NCI-H748 (cell line): ENCODE data around the gene ZFAND6.
"Not testable (repeated sequence)": the region's sequence is repeated elsewhere in the genome, so short reads cannot be mapped to it uniquely, and the experiment has no call there.

Experiments
- DNase-seq: peaks from one replicate; lab custom pipeline; 2025; ENCODE audit not compliant: unreplicated experiment; lab: John Stamatoyannopoulos, UW

The ZFAND6 gene

DNA sequence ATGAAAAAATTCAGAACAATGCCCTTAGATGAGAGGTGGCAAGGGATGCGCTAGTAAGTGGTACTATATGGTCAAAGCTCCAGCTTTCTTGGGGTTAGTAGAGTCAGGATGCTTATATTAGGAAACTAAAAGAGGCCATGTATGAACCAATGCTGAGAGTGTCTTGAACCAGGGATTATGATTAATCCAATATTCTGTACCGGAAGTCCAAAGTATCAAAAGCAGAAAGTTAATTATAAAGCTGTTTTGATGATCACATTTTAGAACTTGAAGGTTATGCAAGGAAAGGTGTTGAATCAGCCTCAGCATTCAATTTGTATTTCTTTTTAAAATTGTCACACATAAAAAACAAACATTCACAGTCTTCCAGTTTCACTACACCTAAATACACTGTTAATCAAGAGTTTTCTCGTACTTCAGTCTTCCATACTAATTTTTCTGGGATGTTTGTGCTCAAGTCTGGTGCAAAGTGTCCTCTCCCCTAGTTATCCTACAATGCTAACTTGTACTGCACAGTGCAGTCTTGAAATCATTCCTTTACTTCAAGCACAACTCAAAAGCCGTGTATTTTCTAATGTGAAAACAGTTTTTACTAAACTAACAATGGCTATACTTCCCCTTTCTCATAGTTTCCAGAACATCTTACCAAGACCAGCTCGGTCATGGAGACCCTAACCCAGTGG, 82.6 kb downstream of the ZFAND6 start:
- no peak for DNase-seq

DNA sequence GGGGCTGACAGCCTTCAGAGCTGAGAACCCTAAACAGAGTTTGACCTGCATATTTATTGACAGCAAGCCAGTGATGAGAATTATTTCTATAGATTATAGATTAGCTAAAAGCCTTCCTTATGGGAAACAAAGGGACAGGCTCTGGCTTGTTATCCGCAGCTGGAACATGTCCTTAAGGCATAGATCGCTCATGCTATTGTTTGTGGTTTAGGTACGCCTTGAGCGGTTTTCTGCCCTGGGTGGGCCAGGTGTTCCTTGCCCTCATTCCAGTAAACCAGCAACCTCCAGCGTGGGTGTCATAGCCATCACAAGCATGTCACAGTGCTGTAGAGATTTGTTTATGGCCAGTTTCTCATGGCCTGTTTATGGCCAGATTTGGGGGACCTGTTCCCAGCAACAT, 83.2 kb downstream of the ZFAND6 start:
- no peak for DNase-seq

DNA sequence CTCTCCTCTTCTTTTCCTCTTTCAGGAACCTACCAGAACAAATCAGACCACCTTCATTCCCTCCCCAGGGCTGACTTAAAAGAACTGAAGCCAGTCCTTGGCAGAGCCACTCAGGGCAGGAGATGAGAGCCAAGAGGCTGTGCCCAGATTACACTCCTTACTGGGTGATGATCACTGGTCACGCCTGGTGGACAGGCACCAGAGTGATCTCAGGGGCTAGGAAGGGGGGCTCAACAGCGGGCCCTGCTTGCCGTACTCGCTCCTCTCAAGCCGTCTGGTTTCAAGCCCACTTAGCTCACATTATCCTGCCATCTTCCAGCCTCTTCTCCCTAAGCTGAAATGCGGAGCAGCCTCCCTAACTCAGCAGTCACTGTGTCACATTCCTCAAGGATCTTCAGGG, 91.7 kb downstream of the ZFAND6 start:
- DNase-seq = no peak

DNA sequence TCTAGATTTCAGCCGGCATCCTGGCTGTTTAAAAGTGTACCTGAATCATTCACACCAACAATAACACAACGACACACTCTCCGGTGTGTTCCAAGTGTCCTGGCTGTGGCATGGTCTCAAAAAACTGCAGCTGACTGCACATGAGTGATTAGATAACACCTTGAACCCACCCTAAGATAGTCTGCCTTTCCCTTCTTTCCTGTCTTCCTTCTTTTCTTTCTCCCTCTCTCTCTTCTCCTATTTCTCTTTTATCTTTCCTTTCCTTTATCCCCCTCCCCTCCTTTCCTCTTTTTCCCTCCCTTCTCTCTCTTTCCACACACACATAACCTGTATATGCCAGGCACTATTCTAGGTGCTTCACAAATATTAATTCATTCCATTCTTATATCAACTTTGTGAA, 92.1 kb downstream of the ZFAND6 start:
- no peak for DNase-seq

DNA sequence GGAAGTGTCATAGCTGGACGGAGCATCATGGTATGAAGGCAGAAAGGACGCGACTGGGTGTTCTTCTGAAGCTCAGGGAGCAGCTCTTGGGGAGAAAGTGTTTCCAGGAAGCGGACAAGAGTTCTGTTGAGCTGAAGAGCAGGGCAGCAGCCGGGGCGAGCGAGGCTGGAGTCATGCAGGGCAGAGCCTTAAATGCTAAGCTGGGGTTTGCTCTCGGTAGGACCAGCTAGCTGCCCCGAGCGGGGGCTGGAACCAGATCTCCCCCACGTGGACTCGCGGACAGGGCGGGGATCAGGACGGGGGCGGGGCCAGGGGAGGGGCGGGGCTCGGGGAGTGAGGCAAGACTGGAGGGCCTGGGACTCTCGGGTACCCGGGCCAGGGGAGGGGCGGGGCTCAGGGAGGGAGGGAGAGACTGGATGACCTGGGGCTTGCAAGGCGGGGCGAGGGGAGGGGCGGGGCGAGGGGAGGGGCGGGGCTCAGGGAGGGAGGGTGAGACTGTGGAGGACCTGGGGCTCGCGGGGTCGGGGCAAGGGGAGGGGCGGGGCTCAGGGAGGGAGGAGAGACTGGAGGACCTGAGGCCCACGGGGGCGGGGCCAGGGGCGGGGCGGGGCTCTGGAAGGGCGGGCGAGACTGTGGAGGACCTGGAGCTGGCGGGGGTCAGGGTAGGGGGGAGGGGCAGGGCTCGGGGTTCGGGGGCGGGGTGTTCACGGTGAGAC, 92.9 kb downstream of the ZFAND6 start:
- peak; percentile 83 for DNase-seq

DNA sequence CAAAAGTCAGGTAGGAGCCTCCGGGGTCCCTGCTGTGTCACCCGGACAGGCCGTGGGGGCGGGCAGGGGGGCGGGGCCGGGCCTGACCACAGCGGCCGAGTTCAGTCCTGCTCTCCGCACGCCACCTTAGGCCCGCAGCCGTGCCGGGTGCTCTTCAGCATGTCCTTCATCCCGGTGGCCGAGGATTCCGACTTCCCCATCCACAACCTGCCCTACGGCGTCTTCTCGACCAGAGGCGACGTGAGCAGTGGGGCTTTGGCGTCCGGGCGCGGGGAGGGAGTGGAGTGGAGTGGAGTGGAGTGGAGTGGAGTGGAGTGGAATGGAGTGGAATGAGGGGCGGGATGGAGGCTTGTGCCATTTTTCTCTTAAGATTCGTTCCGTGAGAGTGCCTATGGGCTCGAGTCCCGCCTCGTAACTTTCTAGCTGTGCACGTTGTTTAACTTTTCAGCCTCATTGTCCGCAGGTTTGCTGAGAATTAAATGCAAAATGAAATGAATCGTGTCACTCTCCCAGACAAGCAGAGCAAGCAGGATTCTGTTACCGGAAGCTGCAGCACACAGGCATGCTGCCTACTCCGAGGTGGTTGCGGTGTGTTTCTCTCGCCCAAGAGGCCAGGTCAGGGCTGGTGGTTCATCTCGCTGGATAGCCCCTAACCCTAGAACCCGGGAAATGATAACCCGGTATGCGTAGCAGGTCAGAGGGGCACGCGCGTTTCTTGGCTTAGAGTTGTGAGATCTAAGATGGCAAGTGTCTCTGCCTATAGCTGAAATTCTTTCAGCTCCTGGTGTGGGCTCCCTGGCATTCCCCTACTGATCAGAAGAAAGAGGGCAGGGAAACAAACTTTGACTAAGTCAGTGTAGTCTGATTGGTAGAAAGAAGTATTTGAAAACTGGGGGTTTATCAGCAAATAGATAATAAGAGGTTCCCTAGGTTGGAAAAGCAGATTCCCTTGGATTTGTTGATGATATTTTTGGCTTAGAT, 93.7 kb downstream of the ZFAND6 start, which contains the start of gene FAH:
Gene FAH, plus strand, starts transcription at position 104 of the 981 bp plus-strand sequence. Its CDS starts 56 bp downstream, at position 160.
- DNase-seq = peak; percentile 64

DNA sequence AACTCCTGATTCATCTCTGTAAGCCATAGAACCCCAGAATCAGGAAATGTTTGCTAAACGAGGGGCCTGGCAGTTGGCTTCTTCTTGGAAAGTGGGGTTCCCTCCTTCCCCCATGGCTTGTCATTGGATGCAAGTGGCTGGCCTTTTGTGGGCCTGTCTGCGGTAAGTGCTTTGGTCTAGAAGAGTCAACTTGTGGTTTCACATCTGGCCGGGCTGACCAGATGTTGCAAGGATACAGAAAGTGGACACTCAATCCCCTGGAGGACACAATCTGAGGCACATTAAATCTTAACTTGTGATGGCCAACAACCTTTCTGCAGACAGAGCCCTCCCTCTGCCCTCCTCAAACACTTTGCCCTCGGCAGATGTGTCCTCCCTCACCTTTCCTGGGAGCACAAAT, 94.4 kb downstream of the ZFAND6 start:
- DNase-seq = no peak

DNA sequence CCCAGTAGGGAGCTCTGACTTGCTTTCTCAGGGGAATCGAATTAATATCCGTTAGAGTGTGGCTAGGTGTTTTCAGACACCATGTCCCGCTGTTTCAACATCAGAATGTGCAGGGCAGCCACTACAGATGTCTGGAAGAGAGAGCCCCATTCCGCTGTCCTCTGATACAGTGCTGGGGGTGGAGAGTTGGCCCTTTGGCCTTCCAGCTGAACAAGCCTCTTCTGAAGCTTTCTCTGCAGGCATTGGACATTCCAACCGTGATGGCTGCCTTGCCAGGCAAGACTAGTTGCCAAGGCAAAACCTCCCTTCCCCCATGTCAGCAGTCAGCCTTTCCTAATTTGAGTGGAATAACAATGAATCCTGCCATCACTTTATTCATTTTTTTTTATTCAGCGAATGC, 94.9 kb downstream of the ZFAND6 start:
- DNase-seq = no peak

DNA sequence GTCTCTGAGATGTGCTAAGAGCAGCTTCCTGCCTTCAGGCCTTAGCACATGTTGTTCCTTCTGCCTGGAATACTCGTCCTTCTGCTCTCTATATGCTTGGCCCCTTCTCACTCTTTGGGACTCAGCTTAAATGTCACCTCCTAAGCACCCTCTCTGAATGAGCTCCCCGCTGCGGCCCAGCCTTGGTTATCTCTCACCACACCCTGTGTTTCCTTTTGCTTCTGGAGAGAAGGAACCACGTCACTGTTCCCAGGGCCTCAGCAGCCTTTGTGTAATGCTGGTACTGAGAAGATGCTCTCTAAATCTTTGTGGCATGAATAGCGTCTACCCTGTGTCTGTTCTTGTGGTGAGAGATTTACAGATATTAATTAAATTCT, 95.5 kb downstream of the ZFAND6 start:
- no peak for DNase-seq

DNA sequence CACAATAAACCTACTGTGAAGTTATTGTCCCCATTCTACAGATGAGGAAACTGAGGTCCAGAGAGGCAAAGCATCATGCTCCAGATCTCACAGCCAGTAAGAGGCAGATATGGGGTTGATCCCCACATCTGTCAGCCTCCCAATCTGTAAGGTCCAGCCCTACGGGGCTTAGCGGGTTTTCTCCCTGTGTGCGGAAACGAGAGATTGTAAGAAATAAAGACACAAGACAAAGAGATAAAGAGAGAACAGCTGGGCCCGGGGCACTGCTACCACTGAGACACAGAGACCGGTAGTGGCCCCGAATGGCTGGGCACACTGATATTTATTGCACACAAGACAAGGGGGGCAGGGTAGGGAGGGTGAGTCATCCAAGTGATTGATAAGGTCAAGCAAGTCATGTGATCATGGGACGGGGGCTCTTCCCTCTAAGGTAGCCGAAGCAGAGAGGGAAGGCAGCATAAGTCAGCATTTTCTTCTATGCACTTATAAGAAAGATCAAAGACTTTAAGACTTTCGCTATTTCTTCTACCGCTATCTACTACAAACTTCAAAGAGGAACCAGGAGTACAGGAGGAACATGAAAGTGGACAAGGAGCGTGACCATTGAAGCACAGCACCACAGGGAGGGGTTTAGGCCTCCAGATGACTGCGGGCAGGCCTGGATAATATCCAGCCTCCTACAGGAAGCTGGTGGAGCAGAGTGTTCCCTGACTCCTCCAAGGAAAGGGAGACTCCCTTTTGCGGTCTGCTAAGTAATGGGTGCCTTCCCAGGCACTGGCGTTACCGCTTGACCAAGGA, 96.1 kb downstream of the ZFAND6 start:
- not testable (repeated sequence) for DNase-seq

DNA sequence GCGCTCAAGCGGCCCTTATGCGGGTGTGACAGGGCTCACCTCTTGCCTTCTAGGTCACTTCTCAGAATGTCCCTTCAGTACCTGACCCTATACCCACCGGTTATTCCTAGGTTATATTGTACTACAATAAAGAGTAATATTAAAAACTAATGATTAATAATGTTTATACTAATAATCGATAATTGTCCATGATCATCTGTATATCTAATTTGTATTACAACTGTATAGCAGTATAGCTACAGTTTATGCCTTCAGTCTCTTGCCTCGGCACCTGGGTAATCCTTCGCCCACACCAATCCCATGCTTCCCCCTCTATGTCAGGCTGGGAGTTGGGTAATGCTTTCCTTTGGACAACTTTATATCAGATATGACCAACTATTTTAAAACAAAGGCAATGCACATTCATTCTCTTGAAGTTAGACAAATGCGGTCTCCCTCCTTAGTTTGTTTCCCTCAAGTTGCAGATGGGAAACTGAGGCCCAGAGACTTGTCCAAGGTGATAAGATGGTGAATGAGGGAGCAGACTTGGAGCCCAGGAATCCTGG, 96.8 kb downstream of the ZFAND6 start:
- DNase-seq = no peak

DNA sequence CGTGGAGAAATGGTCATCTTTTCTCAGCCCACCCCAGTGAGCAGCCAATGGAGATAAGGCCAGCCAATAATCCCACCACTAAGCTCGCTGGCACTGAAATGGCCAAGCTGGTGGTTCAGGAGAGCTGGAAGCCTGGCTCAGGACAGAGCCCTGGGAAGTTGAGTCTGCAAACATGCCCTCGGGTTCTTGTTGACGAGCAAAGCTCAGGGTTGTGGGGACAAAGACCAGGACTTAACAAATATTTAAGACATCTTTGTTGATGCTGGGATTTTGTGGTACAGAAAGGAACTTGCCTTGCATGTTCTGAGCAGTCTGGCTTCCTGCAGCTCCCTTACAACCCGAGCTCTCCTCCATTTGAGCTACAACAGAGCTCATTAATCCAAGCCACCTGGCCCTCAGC, 97.7 kb downstream of the ZFAND6 start:
- no peak for DNase-seq

DNA sequence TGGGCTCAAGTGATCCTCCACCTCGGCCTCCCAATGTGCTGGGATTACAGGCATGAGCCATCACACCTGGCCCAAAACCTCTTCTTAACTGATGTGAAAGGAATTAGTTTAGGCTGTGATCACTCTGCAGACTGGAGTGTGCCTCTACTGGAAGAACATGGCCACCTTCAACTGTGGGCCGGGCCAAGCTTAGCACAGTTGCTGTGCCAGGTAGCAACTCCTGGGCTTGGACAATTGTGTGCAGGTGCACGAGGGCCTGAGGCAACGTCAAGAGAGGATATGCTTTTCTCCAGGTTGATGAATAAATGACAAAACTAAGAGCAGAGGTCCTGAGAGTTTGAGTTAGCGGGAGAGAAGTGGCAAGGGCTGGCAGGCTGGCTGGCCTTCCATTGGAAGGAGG, 99.8 kb downstream of the ZFAND6 start:
- no peak for DNase-seq

DNA sequence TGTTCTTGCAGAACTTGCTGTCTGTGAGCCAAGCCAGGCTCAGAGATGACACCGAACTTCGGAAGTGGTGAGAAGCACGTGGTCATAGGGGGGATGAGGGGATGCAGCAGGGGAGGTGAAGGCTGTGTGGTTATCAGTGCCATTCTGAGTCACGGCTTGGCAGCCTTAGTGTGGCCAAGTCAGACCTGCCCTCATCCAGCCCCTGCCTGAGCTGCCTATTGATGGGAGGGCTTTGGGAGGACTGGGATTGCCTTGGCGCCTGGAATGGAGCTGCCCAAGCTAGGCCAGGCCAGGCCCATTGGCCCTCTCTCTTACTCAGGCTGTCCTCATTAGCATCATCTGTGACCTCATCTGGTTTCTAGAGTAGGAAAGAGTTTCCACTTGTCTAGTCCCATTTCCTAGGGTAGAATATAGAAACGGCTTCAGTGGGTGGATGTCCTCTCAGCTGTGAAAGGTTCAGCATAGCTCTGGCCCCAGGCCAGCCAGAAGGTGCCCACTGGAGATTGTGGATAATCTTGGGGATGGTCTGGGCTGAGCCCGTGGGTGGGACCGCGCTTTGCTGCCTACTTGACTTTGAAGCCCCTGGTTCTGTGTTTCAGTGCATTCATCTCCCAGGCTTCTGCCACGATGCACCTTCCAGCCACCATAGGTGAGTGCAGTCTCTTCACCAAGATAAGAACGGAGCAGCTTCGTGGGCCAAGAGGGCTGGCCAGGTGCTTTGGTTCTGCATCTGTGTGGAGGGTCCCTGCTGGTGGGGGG, 100.5 kb downstream of the ZFAND6 start:
- no peak for DNase-seq

DNA sequence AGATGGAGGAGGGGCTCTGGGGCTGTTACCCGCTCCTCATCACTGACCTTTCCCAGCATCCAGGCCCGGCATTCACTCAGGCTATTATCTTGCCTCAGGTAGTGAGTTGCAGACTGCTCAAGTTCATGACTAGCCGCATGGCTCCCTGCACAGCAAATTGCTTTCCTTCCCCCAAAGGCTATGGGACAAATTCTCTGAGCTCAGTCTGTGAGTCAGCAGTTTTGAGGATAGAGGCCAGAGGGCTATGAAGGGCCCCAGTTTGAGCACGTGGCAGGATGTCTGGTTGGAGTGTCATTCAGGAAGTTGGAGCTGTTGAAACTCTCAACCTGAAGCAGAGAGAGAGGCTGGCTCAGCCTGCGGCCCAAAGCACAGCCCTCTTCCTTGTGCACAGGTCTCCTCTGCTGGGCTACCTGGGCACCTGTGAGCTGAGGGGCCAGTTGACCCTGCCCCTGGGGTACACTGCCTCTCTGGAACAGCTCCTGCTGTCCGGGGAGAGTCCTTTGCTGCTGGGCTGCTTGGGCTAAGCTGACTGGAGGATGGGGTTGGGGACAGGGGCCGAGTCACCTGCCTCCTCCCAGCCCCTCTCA, 101.2 kb downstream of the ZFAND6 start:
- no peak for DNase-seq

DNA sequence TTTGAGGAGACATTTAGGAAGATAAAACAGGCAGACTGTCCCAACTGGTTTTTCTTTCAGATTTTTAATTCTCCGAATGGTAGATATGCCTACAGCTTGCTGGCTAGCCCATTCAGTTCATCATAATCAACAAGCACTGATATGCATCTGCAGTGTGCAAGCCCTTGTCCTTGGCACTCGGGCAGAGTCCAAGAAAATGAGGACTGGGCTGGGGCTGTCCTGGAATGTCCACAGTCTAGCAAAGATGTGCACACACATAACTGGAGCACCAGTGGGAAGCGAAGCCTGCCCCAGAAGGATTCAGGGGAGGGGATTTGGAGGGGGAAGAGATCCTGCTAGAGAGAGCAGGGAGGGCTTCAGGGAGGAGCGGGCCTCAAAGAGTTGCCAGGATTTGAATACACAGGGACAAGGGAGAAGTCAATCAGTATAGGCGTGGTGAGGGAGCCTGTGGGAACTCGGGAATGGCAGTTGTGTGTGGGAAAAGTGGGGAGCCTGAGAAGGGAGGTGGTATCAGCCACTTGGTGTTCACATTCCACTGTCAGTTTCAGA, 102.1 kb downstream of the ZFAND6 start:
- DNase-seq = no peak

DNA sequence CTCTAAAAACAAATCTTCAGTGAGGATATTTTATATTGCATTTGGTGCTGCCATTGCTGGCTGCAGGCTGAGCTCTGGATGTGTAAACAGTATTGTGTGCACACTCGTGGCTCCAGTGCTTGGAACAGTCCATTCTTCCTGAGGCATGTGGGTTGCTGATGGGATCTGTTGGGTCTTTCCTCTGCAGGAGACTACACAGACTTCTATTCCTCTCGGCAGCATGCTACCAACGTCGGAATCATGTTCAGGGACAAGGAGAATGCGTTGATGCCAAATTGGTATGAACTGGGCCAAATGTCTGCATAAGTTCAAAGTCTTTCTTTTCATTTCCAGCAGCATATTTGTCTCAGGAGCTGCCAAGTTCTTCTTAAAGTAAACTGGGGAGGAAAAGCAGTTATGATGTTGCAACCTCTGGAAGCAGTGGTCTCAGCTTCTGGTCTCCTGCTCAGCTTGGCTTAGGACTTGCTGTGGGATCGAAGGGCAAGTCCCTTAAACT, 102.6 kb downstream of the ZFAND6 start:
- DNase-seq = no peak

DNA sequence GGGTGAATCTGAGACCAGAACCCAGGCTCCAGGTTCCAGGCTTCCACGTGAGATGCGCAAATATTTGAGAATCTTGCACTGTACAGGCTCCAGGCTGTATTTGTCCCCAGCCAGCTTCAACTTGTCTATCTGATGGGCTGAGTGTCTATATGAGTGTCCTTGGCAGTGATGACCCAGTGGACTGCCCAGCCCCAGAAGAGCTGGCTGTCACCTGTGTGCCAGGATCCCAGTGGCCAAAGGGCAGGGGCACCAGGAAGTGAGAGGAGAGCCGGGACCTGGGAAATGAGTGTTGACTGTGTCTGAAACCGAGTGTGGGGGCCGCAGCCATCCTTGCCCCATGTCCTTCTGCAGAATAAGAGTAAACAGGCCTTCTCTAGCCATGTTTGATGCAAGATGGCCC, 103.7 kb downstream of the ZFAND6 start:
- DNase-seq = no peak

DNA sequence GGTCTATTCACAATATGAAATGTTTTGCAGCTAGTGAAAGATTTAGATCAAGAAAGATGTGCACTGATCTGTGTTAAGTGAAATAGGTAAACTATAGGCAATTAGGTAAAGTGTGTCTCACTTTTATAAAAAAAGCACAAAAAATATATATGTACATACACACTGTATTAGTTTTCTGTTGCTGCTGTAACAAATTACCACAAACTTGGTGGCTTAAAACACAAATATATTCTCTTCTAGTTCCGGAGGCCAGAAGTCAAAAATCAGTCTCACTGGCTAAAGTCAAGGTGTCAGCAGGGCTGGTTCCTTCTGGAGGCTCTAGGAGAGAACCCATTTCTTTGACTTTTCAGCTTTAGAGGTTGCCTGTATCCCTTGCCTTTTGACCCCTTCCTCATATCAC, 104.4 kb downstream of the ZFAND6 start:
- DNase-seq = no peak
